HG02642 (cell line): ENCODE measurements around the gene LATS1.
"Not testable (repeated sequence)": the region's sequence is repeated elsewhere in the genome, so short reads cannot be mapped to it uniquely, and the experiment has no call there.

ENCODE experiments used
- ATAC-seq: cut with Tn5 transposase; IDR thresholded peaks from one replicate; pipeline ENCODE4 v1.9.1; 2021; ENCODE audit warnings: mild to moderate bottlenecking; ENCODE audit not compliant: unreplicated experiment, poor library complexity

Gene LATS1

GRCh38 chr6:149729824-149730223 is 11.9 kb upstream of the LATS1 start:
- no peak for ATAC-seq

DNA sequence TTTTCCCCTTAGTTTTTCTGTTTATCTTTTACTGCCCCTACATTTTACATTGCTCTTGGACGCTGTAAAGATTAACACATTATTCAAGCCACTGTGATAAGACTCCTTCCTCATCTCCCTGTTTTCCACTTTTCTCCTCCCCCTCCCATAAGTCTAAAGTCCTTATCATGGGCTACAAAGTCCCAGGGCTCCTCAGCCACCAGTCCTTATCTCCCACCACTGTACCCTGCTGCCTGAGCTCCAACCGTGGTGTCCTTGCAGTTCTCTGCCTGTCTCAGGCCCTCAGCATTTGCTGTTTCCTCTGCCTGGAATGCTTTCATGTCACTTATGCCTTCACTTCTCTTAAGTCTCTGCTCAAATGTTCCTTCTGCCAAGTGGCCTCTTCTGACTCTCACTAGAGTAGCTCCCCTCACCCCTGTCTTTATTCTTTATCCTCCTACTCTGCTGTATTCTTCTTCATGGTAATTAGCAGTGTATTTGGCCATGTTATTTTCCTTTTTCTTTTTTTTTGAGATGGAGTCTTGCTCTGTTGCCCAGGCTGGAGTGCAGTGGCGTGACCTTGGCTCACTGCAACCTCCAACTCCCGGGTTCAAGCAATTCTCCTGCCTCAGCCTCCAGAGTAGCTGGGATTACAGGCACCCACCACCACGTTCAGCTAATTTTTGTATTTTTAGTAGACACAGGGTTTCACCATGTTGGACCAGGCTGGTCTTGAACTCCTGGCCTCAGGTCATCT is 10.8 kb upstream of the LATS1 start:
- no peak for ATAC-seq

DNA sequence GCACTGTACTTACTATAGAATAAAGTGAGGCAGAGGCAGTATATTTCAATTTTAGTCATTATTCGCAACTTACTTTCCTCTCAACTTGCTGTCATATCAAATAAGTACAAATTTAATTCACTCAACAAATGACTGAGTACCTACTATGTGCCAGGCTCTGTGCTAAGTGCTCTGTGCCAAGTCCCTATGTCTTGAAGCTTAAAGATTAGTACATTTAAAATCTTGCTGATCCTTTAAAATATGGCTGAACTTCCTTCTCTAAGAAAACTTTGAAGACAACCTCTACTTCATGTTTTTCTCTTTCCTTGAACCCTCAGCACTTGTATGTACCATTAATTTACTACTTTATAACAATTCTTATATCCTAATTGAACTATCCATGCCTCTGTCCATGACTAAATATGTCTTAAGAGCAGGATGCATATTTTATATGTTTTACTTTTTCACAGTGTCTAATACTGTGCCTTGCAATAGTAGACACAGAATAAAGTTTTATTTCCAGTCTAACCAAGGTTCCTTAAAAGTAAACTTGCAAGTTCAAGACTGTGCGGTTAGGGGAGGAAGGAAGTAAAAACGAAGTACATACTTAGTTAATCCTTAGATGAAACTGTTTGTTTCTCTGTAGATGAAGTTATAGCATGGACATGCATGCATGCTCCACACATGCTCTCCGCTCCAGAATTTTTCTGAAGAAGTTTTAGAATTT is 10.0 kb upstream of the LATS1 start:
- no peak for ATAC-seq

DNA sequence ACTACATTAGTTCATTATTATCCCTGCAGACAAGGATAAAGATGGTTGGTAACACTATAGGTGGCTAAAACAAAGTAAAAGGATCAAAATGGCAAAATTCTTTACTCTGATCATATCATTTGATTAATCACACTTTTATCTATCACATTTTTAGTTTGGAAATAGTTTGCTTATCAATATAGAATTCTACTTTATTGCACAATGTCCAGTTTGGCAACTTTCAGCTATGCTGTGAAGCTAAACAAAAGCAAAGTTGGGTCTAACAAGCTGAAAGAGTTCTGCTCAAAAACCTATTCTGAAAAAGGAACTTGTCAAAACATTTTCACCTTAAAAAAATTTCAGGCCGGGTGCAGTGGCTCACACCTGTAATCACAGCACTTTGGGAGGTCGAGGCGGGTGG is 7.9 kb upstream of the LATS1 start:
- ATAC-seq, result no peak

GRCh38 chr6:149723771-149724417 is 6.0 kb upstream of the LATS1 start:
- no peak for ATAC-seq

DNA sequence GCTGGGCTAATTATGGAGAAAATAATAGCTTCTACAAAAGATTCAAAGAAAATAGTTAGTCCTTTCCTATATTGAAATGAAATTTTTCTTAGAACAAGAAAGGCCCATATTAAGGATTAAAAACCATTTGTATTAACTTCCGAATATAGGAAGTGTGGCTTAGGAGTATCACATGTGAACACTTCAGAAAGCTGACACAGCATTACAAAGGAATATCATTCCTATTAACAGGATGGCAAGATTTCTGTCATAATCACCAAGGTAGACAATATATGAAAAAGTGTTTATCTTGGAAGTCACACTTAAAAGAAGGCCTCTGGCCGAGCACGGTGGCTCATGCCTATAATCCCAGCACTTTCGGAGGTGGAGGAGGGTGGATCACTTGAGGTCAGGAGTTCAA is 5.4 kb upstream of the LATS1 start:
- no peak for ATAC-seq

GRCh38 chr6:149719531-149719930 is 1.6 kb upstream of the LATS1 start:
- ATAC-seq, result no peak

- ATAC-seq, result no peak
Measured at GRCh38 chr6:149717255-149717587, 680 bp downstream of the LATS1 start.

GRCh38 chr6:149716181-149716963 is 1.5 kb downstream of the LATS1 start:
- ATAC-seq, result no peak

- no peak for ATAC-seq
Measured at GRCh38 chr6:149714442-149714841, 3.5 kb downstream of the LATS1 start.

DNA sequence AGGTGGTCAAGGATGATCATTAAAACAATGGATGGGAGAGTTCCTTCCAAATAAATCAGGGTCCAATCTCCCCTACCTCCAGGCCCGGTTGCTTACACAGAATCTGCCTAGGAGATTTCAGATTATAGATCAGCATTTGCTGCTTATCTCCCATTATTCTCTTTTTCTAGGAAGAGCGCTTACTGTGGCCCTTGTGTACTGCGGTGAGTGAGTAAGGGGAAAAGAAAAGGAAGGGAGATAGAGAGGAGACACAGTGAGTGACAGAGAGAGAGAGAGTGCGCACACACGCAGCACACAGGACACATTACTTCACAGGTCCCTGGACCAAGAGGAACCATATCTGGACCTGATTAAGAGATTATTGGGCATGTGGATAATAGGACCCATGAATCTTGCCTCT is 6.2 kb downstream of the LATS1 start:
- no peak for ATAC-seq

DNA sequence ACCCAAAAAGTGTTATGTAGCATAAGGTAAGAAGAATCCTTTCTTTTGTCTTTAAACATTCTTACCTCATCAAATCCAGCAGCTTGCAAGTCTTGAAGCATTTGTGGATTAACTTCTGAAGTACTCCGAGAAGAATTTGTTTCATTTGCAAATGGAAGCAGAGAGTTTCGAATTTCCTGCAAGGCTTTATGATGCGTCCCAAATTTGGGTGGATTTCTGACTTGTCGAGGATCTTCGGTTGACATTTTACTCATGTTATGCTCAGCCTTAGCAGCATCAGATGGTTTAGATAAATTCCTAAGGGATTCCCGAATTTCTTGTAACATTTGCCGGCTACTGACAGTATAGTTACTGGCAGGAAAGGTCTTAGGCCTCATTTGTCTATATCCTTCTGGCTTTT is 16.2 kb downstream of the LATS1 start:
- ATAC-seq, result no peak

- ATAC-seq, result no peak
Measured at GRCh38 chr6:149699150-149699549, 18.8 kb downstream of the LATS1 start.

GRCh38 chr6:149698175-149698574 is 19.7 kb downstream of the LATS1 start:
- ATAC-seq, result no peak

GRCh38 chr6:149696901-149697300 is 21.0 kb downstream of the LATS1 start:
- no peak for ATAC-seq

DNA sequence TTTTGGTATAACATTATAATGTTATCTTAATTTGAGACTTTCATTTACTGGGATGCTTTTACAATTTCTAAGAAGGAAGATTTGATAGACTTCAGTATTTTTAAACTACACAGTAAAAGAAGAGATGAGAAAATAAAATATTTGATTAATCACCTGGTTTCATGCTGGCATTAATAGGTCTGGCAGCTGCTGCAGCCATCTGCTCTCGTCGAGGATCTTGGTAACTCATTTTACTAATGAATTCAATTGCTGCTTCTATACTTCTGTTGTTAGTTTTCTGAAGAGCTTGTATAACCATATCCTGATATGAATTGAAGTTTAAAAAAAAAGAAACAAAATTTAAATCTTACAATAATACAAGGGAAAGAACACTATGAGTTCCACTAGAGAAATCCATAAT is 23.0 kb downstream of the LATS1 start:
- ATAC-seq, result no peak

- ATAC-seq, result no peak
Measured at GRCh38 chr6:149691201-149691600, 26.7 kb downstream of the LATS1 start.

GRCh38 chr6:149686230-149686629 is 31.7 kb downstream of the LATS1 start:
- ATAC-seq, result no peak

- ATAC-seq, result no peak
Measured at GRCh38 chr6:149683256-149683859, 34.5 kb downstream of the LATS1 start.

- not testable (repeated sequence) for ATAC-seq
Measured at GRCh38 chr6:149681845-149682244, 36.1 kb downstream of the LATS1 start.
